Measurements from ENCODE around the gene PRKCQ. TPM values are rescaled to one million over a fixed set of nuclear protein-coding genes. Genes with fewer than 3 reads are reported as not detected.

The PRKCQ gene
- total RNA-seq: 1 to 10 TPM in 1 of 9 donors, under 1 TPM in 7, not detected in 1; 0.06 to 2.0 (median 0.17) TPM
- polyA plus RNA-seq: under 1 TPM; 0.04 TPM
- long read RNA-seq, donor 1: 0 reads
- long read RNA-seq, donor 2: 0 reads
- long read RNA-seq, donor 3: 0 reads

GRCh38 chr10:6579904-6580278 is at the start of gene PRKCQ:
Gene PRKCQ, minus strand, starts transcription at chr10:6580276. Its CDS starts 65,141 bp downstream, at chr10:6515135.
- H3K9me3 ChIP-seq: no peaks in the 10 kb centered on the region
- no peaks in the 10 kb centered on the region for H3K36me3 ChIP-seq
- intact Hi-C loops (cut with DNase I): loop anchor here in 5 of 10 donors (2.0 to 10.0 kb wide), 4 partner anchors 87 to 99 kb away; no protein-coding TSS in a partner anchor
- peak within 1 kb of the TSS in 2 of 12 donors; percentile 13 to 84 for H3K27ac ChIP-seq
- ATAC-seq (peak in 1 of 4 donors; percentile 12), DNase-seq (peak in 1 of 5 donors; percentile 66)
- TF ChIP-seq CTCF (IDR thresholded peaks at IDR 0.05) (no peak), POLR2A (IDR thresholded peaks at IDR 0.05) (no peak)
- H3K4me1 ChIP-seq: peaks cover 0 to 32% (median 0%) of the 10 kb centered on the region in 12 donors
- peak within 1 kb of the TSS; percentile 19 to 70 (median 53) for H3K4me3 ChIP-seq
- 1 to 3% (median 1%) methylated on average over 12 to 41 of the region's 41 CpGs for WGBS, 4 donors
- H3K27me3 ChIP-seq: peaks cover 0 to 65% (median 30%) of the 10 kb centered on the region in 9 donors

- intact Hi-C loops (cut with DNase I): no loop called here
- no peak overlapping the region for H3K4me3 ChIP-seq
- no peaks in the 10 kb centered on the region for H3K9me3 ChIP-seq
- 52 to 73% (median 67%) methylated on average over 4 of the region's 4 CpGs for WGBS, 4 donors
- H3K27me3 ChIP-seq: peaks cover 0 to 5% (median 0%) of the 10 kb centered on the region in 9 donors
- DNase-seq: no peak
- no peaks in the 10 kb centered on the region for H3K36me3 ChIP-seq
- H3K27ac ChIP-seq: no peak overlapping the region
- ATAC-seq: no peak
- TF ChIP-seq CTCF (IDR thresholded peaks at IDR 0.05) (no peak), POLR2A (IDR thresholded peaks at IDR 0.05) (no peak)
- no peaks in the 10 kb centered on the region for H3K4me1 ChIP-seq
Observed at GRCh38 chr10:6625428-6625827, 45.4 kb upstream of the PRKCQ start.

- intact Hi-C loops (cut with DNase I): no loop called here
- no peaks in the 10 kb centered on the region for H3K36me3 ChIP-seq
- H3K27me3 ChIP-seq: peaks cover 0 to 5% (median 0%) of the 10 kb centered on the region in 9 donors
- H3K9me3 ChIP-seq: no peaks in the 10 kb centered on the region
- ATAC-seq (no peak), DNase-seq (no peak)
- no peaks in the 10 kb centered on the region for H3K4me1 ChIP-seq
- no peak overlapping the region for H3K27ac ChIP-seq
- no peak overlapping the region for H3K4me3 ChIP-seq
- TF ChIP-seq POLR2A (IDR thresholded peaks at IDR 0.05) (no peak), CTCF (IDR thresholded peaks at IDR 0.05) (no peak)
- 50 to 57% (median 53%) methylated on average over 3 of the region's 3 CpGs for WGBS, 4 donors
Observed at GRCh38 chr10:6624392-6624791, 44.3 kb upstream of the PRKCQ start.

- Histone ChIP-seq H3K9me3 (no peaks in the 10 kb centered on the region), H3K4me3 (no peak overlapping the region), H3K36me3 (no peaks in the 10 kb centered on the region), H3K4me1 (no peaks in the 10 kb centered on the region), H3K27ac (no peak overlapping the region), H3K27me3 (peaks cover 0 to 5% (median 0%) of the 10 kb centered on the region in 9 donors)
- intact Hi-C loops (cut with DNase I): no loop called here
- 38 to 75% (median 55%) methylated on average over 5 of the region's 5 CpGs for WGBS, 4 donors
- TF ChIP-seq POLR2A (IDR thresholded peaks at IDR 0.05): no peak
- no peak for TF ChIP-seq CTCF (IDR thresholded peaks at IDR 0.05)
- ATAC-seq (no peak), DNase-seq (no peak)
Observed at GRCh38 chr10:6622921-6623320, 42.8 kb upstream of the PRKCQ start.
